Upper lobe of left lung (tissue), 6 donors: Measurements from ENCODE around the gene KCNG2. TPM values are rescaled to one million over a fixed set of nuclear protein-coding genes. Genes with fewer than 3 reads are reported as not detected.

Source experiments
- ATAC-seq, 2 donors: fragments of 200-7000 bp; cut with Tn5 transposase; one replicate each; pipeline ENCODE4 v1.9.1; 2022; ENCODE audit warnings: mild to moderate bottlenecking in 2 of 2, moderate library complexity in 2 of 2; ENCODE audit not compliant: low FRiP score in 2 of 2
- DNase-seq, 2 donors: peaks; one replicate each; pipeline ENCODE4 v3.0.0-alpha.2; 2019 to 2020
- H3K27ac ChIP-seq, 4 donors: fragments of 200-600 bp; sonication (generic); one replicate each; pipeline ENCODE4 v1.5.1; 2016 to 2019
- H3K27me3 ChIP-seq, 4 donors: fragments of 200-600 bp; sonication (generic); one replicate each; pipeline ENCODE4 v1.5.1; 2017 to 2019
- H3K36me3 ChIP-seq, 4 donors: fragments of 200-600 bp; sonication (generic); one replicate each; pipeline ENCODE4 v1.5.1; 2016 to 2019
- H3K4me1 ChIP-seq, 4 donors: fragments of 200-600 bp; sonication (generic); one replicate each; pipeline ENCODE4 v1.5.1; 2018 to 2019
- H3K4me3 ChIP-seq, 4 donors: fragments of 200-600 bp; sonication (generic); one replicate each; pipeline ENCODE4 v1.5.1; 2017 to 2019; ENCODE audit warnings: mild to moderate bottlenecking in 2 of 4, moderate library complexity in 1 of 4
- H3K9me3 ChIP-seq, 4 donors: fragments of 200-600 bp; sonication (generic); one replicate each; pipeline ENCODE4 v1.5.1; 2018 to 2019
- EP300 ChIP-seq, 4 donors: sonication (generic); formaldehyde crosslinking; IDR thresholded peaks; one replicate each; pipeline ENCODE4 v1.5.1; 2017; ENCODE audit warnings: antibody characterized with exemption in 4 of 4, control low read depth in 2 of 4
- POLR2A ChIP-seq, 4 donors: fragments of 450-650 bp; IDR thresholded peaks; one replicate each; pipeline ENCODE4 v1.5.1; 2016 to 2017; ENCODE audit warnings: antibody characterized with exemption in 4 of 4, mild to moderate bottlenecking in 2 of 4
- POLR2AphosphoS5 ChIP-seq, 2 donors: sonication (generic); formaldehyde crosslinking; IDR thresholded peaks; one replicate each; pipeline ENCODE4 v1.5.1; 2017; ENCODE audit warnings: antibody characterized with exemption in 2 of 2
- WGBS, 2 donors: methylation state at CpG; one replicate each; pipeline ENCODE4 v1.1.5; 2017 to 2018; 5-methylcytosine and 5-hydroxymethylcytosine counted together
- total RNA-seq, 6 donors: library from RNA; depleted of rRNA in 4 of 6; stranded (reverse); fragments of >200 nt in 4 of 6; gene quantifications; one replicate each; pipeline versions ENCODE4 v1.1.0 to v1.2.1, GENCODE V29; 2016 to 2021
- TF ChIP-seq, protein P1 (sequence below), 6 experiments: fragments of 450-650 bp in 4 of 6; fragments of 200-600 bp in 2 of 6; sonication (generic) in 2 of 6; IDR thresholded peaks; one replicate each; pipeline ENCODE4 v1.5.1; 2016 to 2019; ENCODE audit warnings: antibody characterized with exemption in 6 of 6
- donor health status: DM: no; HTN: no; CAD: no; lungs with moderate emphysema.
- donor health status: DM: no; HTN: yes; CAD: no; lungs with severe emphysema.

KCNG2 gene
- total RNA-seq, 6 donors from 2014 or later = 0.49 to 1.1 (median 0.73) TPM; not detected in 2

DNA sequence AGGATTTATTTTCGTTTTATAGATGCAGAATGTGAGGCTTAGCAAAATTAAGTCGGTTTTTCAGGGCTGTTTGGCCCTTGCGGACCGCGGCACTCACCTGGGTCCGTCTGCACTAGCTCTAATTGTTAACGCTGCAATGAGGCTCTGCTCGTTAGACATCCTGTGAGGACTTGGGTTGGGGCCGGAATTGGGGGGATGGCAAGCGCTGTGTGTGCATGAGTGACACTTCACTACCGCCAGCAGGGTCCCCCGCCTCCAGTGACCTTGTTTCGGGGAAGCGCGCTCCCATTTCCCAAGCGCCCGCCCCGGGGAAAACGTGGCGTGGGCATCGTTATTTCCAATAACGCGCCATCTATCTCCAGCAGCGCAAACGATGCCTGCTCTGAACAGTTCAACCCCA lies 54.2 kb downstream of the KCNG2 start:
- H3K9me3 ChIP-seq = no peaks in the 10 kb centered on the region
- H3K27me3 ChIP-seq = no peaks in the 10 kb centered on the region
- TF ChIP-seq, protein P1, sequence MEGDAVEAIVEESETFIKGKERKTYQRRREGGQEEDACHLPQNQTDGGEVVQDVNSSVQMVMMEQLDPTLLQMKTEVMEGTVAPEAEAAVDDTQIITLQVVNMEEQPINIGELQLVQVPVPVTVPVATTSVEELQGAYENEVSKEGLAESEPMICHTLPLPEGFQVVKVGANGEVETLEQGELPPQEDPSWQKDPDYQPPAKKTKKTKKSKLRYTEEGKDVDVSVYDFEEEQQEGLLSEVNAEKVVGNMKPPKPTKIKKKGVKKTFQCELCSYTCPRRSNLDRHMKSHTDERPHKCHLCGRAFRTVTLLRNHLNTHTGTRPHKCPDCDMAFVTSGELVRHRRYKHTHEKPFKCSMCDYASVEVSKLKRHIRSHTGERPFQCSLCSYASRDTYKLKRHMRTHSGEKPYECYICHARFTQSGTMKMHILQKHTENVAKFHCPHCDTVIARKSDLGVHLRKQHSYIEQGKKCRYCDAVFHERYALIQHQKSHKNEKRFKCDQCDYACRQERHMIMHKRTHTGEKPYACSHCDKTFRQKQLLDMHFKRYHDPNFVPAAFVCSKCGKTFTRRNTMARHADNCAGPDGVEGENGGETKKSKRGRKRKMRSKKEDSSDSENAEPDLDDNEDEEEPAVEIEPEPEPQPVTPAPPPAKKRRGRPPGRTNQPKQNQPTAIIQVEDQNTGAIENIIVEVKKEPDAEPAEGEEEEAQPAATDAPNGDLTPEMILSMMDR (IDR thresholded peaks at IDR 0.05) = no peak
- TF ChIP-seq POLR2A (IDR thresholded peaks at IDR 0.05) (no peak), POLR2AphosphoS5 (IDR thresholded peaks at IDR 0.05) (no peak), EP300 (IDR thresholded peaks at IDR 0.05) (no peak)
- ATAC-seq = no peak
- no peak for DNase-seq
- no peak overlapping the region for H3K4me3 ChIP-seq
- H3K36me3 ChIP-seq = no peaks in the 10 kb centered on the region
- peaks cover 0 to 6% (median 1%) of the 10 kb centered on the region in 4 donors for H3K4me1 ChIP-seq
- no peak overlapping the region for H3K27ac ChIP-seq
- 86 to 90% methylated on average over 25 of the region's 25 CpGs for WGBS, 2 donors

DNA sequence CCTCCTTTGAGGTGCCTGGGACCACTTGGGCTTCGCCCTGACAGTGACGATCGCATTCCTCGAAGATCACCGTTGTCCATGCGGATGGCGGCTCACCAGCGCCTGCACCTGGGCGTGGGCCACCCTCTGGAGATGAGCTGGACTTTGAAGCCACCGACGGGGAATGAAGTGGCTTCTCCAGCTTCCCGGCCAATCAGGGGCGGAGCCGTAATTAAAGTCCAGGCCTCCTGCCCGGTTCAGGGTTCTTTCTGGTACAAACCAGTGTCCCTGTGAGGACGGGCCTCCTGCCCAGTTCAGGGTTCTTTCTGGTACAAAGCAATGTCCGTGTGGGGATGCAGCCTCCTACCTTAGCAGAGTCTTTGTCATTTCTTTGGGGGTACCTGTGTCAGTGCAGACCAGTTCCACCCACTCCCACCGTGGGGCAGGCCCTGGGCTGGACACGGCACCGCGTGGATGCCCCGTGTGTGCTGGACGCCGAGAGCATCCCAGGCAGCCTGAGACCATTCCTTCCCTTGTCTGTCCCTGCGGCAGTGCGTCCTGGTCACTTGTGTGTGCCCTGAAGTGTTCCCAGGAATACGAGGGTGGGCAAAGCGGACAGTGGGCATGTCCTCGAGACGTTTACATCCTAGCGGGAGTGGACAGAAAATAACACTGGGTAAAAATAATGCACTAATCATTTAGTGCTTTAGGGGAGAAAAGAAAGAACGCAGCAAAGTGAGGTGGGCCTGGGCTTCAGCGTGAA lies 55.0 kb downstream of the KCNG2 start:
- H3K4me3 ChIP-seq = no peak overlapping the region
- DNase-seq = peak in 1 of 2 donors; percentile 44
- H3K4me1 ChIP-seq = peaks cover 0 to 7% (median 3%) of the 10 kb centered on the region in 4 donors
- H3K9me3 ChIP-seq = no peaks in the 10 kb centered on the region
- 88 to 93% methylated on average over 22 to 30 of the region's 33 CpGs for WGBS, 2 donors
- ATAC-seq = no peak
- H3K27ac ChIP-seq = no peak overlapping the region
- no peaks in the 10 kb centered on the region for H3K36me3 ChIP-seq
- TF ChIP-seq POLR2A (IDR thresholded peaks at IDR 0.05) (no peak), POLR2AphosphoS5 (IDR thresholded peaks at IDR 0.05) (no peak), EP300 (IDR thresholded peaks at IDR 0.05) (no peak)
- TF ChIP-seq, protein P1 (IDR thresholded peaks at IDR 0.05) = no peak
- no peaks in the 10 kb centered on the region for H3K27me3 ChIP-seq

DNA sequence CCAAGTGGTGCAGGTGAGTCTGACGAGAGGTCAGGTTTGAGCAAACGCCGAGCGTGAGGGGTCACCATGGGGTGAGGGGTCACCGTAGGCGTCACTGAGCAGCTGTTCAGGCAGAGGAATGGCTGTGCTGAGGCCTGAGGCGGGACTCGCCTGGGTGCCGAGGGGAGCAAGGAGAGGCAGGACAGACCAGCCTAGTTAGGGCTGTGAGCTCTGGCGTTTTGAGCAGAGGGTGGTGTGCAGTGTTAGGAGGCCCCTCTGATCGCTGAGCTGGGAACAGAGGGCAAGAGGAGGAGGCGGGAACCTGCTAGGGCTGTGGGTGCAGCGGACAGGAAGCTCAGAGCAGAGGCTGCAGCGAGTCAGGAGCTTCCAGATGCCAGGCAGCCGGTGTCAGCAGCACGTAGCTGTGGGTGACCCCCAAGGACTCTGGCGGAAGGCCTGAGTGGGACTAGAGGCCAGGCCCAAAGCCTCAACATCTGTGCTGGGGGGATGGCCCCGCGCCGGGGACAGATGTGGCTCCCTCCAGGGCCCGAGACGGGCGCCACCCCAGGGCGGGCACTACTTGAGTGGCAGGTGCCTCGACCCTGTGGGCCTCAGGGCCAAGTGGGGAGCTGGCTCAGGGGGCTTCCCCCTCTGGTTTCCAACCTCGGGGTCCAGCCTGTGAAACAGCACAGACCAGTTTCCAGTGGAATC lies 55.7 kb downstream of the KCNG2 start:
- Histone ChIP-seq H3K9me3 (no peaks in the 10 kb centered on the region), H3K27ac (no peak overlapping the region), H3K4me1 (peaks cover 0 to 7% (median 3%) of the 10 kb centered on the region in 4 donors), H3K36me3 (no peaks in the 10 kb centered on the region), H3K4me3 (no peak overlapping the region), H3K27me3 (no peaks in the 10 kb centered on the region)
- TF ChIP-seq, protein P1 (IDR thresholded peaks at IDR 0.05) = no peak
- TF ChIP-seq POLR2A (IDR thresholded peaks at IDR 0.05) (no peak), POLR2AphosphoS5 (IDR thresholded peaks at IDR 0.05) (no peak), EP300 (IDR thresholded peaks at IDR 0.05) (no peak)
- ATAC-seq (no peak), DNase-seq (peak in 1 of 2 donors; percentile 83)
- WGBS, 2 donors = 64 to 75% methylated on average over 13 to 25 of the region's 26 CpGs

DNA sequence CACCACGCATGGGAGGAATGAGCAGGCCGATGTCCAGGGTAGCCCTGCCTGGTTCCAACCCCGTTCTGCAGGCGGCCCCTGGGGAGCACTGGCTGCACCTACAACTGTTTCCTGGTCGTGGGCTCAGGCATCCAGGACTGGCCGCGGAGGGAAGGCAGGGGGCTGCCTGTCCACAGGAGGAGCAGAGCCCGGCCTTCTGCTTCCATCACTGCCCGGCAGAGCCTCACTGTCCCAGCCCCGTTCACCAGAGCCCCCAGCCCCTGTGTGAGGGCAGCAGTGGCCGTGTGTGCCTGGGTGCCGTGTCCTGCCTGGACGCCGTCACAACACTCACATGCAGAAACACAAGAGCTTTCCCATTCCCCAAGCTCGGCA lies 56.2 kb downstream of the KCNG2 start:
- Histone ChIP-seq H3K4me1 (peaks cover 0 to 7% (median 3%) of the 10 kb centered on the region in 4 donors), H3K27me3 (no peaks in the 10 kb centered on the region), H3K4me3 (no peak overlapping the region), H3K36me3 (no peaks in the 10 kb centered on the region), H3K27ac (no peak overlapping the region), H3K9me3 (no peaks in the 10 kb centered on the region)
- peak; percentile 8 to 38 for ATAC-seq
- TF ChIP-seq, protein P1 (IDR thresholded peaks at IDR 0.05) = no peak
- 84 to 87% methylated on average over 5 to 15 of the region's 15 CpGs for WGBS, 2 donors
- peak in 1 of 2 donors; percentile 47 for DNase-seq
